Endothelial cell (in vitro differentiated cells): ENCODE measurements around the gene PHB1. TPM values are rescaled to one million over a fixed set of nuclear protein-coding genes. Genes with fewer than 3 reads are reported as not detected.

Source experiments
- DNase-seq: peaks from one replicate; pipeline ENCODE4 v3.0.0; 2021; ENCODE audit warnings: low spot score
- H3K27ac Mint-ChIP-seq: one replicate; pipeline ENCODE4 v1.8.0; 2021; ENCODE audit warnings: mixed read lengths, inconsistent platforms; ENCODE audit not compliant: unreplicated experiment
- H3K27me3 Mint-ChIP-seq: one replicate; pipeline ENCODE4 v1.8.0; 2021; ENCODE audit warnings: mild to moderate bottlenecking, moderate library complexity, mixed read lengths, inconsistent platforms; ENCODE audit not compliant: unreplicated experiment
- H3K36me3 Mint-ChIP-seq: one replicate; pipeline ENCODE4 v1.8.0; 2021; ENCODE audit warnings: mild to moderate bottlenecking, low read depth, mixed read lengths, inconsistent platforms; ENCODE audit not compliant: unreplicated experiment
- H3K4me1 Mint-ChIP-seq: one replicate; pipeline ENCODE4 v1.8.0; 2021; ENCODE audit warnings: mild to moderate bottlenecking, mixed read lengths, inconsistent platforms; ENCODE audit not compliant: unreplicated experiment
- H3K4me3 Mint-ChIP-seq: one replicate; pipeline ENCODE4 v1.8.0; 2021; ENCODE audit warnings: mild to moderate bottlenecking, mixed read lengths, inconsistent platforms; ENCODE audit not compliant: unreplicated experiment
- H3K9me3 Mint-ChIP-seq: one replicate; pipeline ENCODE4 v1.8.0; 2021; ENCODE audit warnings: mixed read lengths, inconsistent platforms; ENCODE audit not compliant: unreplicated experiment
- total RNA-seq: library from RNA; stranded (reverse); fragmentation: NEBNext Ultra II Directional; extraction: Animal tissue kit (Norgen Biotek cat#: 25700); gene quantifications from one replicate; pipeline ENCODE4 v1.2.1, GENCODE V29; 2021; ENCODE audit not compliant: unreplicated experiment
- TF ChIP-seq, protein P1 (sequence below): fragments of 200-600 bp; sonication (generic); IDR thresholded peaks from one replicate; pipeline ENCODE4 v1.5.0; 2021; ENCODE audit warnings: antibody characterized with exemption; ENCODE audit not compliant: unreplicated experiment

Gene PHB1
- total RNA-seq, 1 donor from 2014 or later, result 181 TPM

DNA sequence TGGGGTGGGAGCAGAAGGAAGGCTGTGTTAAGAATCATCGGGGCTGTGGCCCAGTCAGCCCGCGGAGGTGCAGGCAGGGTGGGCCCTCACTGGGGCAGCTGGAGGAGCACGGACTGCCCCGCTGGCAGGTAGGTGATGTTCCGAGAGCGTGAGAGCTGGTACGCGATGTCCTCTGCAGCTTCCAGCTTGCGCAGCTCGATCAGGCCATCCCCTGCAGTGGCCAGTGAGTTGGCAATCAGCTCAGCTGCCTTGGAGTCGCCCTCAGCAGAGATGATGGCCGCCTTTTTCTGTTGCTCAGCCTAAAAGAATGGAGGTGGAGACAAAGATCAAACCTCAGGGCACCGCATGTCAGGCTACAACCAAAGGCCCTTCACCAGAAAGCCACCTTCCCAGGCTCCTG, 9.8 kb downstream of the PHB1 start:
- Mint-ChIP-seq H3K4me3 (peak overlapping the region; percentile 22), H3K4me1 (peaks cover 17% of the 10 kb centered on the region), H3K9me3 (no peaks in the 10 kb centered on the region), H3K27ac (no peak overlapping the region), H3K27me3 (no peaks in the 10 kb centered on the region), H3K36me3 (peaks cover 35% of the 10 kb centered on the region)
- TF ChIP-seq, protein P1, sequence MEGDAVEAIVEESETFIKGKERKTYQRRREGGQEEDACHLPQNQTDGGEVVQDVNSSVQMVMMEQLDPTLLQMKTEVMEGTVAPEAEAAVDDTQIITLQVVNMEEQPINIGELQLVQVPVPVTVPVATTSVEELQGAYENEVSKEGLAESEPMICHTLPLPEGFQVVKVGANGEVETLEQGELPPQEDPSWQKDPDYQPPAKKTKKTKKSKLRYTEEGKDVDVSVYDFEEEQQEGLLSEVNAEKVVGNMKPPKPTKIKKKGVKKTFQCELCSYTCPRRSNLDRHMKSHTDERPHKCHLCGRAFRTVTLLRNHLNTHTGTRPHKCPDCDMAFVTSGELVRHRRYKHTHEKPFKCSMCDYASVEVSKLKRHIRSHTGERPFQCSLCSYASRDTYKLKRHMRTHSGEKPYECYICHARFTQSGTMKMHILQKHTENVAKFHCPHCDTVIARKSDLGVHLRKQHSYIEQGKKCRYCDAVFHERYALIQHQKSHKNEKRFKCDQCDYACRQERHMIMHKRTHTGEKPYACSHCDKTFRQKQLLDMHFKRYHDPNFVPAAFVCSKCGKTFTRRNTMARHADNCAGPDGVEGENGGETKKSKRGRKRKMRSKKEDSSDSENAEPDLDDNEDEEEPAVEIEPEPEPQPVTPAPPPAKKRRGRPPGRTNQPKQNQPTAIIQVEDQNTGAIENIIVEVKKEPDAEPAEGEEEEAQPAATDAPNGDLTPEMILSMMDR, result no peak
- DNase-seq, result no peak

DNA sequence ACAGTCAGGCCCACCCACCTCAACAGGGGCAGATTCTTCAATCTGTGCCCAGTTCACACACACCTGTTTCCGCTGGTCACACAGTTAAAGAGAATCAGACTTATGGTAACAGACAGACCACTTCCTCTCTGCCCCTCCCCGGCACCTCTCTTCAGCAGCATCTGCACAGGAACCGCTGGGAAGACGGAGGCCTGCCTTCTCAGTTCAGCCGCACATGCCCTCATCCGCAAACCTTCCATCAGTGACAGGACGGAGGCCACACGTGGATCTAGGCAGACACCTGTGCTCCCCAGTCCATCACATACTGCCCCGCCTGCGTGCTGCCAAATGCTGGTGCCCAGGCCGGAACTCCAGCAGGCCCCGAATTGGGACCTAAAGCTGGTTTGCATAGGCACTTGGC, 10.3 kb downstream of the PHB1 start:
- peaks cover 35% of the 10 kb centered on the region for H3K36me3 Mint-ChIP-seq
- no peak for DNase-seq
- no peaks in the 10 kb centered on the region for H3K27me3 Mint-ChIP-seq
- TF ChIP-seq, protein P1, result no peak
- H3K27ac Mint-ChIP-seq, result no peak overlapping the region
- H3K4me3 Mint-ChIP-seq, result peak overlapping the region; percentile 22
- H3K9me3 Mint-ChIP-seq, result no peaks in the 10 kb centered on the region
- H3K4me1 Mint-ChIP-seq, result peaks cover 17% of the 10 kb centered on the region

DNA sequence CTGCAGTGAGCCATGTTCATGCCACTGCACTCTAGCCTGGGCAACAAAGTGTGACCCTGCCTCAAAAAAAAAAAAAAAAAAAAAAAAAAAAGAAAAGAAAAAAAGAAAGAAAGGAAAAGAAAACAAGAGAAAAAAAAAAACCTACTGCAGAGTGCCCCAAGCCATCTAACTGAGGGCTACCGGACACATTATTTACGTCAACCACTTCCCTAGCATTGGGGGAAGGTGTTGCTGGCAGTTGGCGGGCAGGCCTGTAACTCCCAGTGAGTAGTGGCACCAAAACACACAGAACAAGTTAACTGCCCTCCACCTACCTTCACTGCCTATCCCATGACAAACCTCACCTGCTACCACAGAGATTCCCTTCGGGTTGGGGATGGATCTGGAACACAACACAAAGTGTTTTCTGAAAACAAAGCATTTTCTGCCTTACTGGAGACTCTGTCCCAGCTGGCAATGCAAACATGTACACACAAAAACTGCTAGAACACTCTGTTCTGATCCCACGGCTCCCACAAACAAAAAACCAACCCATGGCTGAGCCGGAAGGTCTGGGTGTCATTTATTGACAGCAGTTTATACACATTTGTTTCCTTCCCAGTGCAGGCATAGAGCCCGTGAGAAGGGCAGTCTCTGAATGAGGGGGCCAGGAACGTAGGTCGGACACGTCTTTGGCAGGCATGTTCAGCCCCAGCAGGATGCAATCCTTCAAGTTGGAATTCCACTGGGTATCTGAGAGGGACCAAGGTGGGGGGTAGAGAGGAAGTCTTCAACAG, 11.0 kb downstream of the PHB1 start:
- H3K27me3 Mint-ChIP-seq, result no peaks in the 10 kb centered on the region
- H3K36me3 Mint-ChIP-seq, result peaks cover 29% of the 10 kb centered on the region
- no peak for DNase-seq
- peaks cover 12% of the 10 kb centered on the region for H3K4me1 Mint-ChIP-seq
- no peak overlapping the region for H3K27ac Mint-ChIP-seq
- TF ChIP-seq, protein P1, result no peak
- H3K9me3 Mint-ChIP-seq, result no peaks in the 10 kb centered on the region
- peak overlapping the region; percentile 44 for H3K4me3 Mint-ChIP-seq

DNA sequence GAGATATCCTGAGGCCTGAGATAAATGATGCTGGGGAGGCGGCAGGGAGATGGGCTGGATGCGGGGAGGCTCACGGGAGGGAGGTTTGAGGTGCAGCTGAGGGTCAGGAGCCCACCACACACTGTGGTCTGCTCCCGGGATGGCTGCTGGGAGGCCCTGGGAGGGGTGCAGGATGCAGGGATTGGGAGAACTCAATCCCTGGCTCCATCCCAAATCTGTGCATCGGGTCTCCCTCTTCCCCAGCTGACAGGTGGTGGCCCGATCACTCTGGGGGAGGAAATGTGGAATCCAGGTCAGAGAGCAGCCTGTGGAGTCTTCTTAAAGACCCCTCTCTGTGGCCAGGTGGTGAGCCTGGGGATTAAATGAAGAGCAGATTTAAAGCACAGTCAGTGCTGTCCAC, 12.0 kb downstream of the PHB1 start:
- no peak overlapping the region for H3K4me3 Mint-ChIP-seq
- TF ChIP-seq, protein P1, result no peak
- no peaks in the 10 kb centered on the region for H3K9me3 Mint-ChIP-seq
- peaks cover 12% of the 10 kb centered on the region for H3K4me1 Mint-ChIP-seq
- H3K27ac Mint-ChIP-seq, result no peak overlapping the region
- H3K27me3 Mint-ChIP-seq, result no peaks in the 10 kb centered on the region
- DNase-seq, result no peak
- H3K36me3 Mint-ChIP-seq, result peaks cover 24% of the 10 kb centered on the region

DNA sequence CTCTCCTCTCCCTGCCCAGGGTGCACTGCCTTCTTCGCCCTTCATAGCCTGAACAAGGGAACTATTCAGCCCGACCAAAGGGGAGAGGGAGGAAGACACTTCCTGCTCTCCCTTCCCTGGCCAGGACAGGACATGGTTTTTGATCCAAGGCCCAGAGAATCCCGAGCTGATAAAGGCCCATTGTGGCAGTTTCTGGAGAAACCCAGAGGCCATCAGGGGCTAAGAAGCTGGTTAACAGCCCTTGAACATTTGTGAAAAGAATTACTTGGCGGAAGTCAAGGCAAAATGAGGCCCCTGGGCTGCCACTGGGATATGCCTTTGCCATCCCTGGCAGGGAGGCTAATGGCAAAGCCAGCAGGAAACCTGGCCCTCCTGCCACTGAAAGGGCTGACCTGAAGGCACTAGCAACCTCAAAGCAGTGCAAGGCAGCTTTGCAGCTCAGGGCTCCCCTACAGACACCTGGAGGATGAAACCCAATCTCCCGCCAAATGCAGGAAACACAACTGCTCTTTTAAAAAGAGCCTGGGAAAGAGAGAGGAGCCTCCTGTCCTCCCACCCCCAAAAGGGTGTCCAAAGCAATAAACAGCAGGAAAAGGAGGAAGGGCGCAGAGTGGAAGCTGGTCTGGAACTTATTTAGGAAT, 12.6 kb downstream of the PHB1 start:
- no peak for DNase-seq

More for the DNA sequence above, 12.6 kb downstream of the PHB1 start:
- Mint-ChIP-seq H3K9me3 (no peaks in the 10 kb centered on the region), H3K4me3 (no peak overlapping the region), H3K4me1 (peaks cover 12% of the 10 kb centered on the region), H3K27me3 (no peaks in the 10 kb centered on the region), H3K27ac (no peak overlapping the region), H3K36me3 (peaks cover 24% of the 10 kb centered on the region)
- TF ChIP-seq, protein P1, result no peak
